GM11168 (cell line): Measurements from ENCODE around the gene MCCD1.
"Not testable (repeated sequence)": the region's sequence is repeated elsewhere in the genome, so short reads cannot be mapped to it uniquely, and the experiment has no call there.

ENCODE experiments used
- in situ Hi-C: fragments of 300-500 bp; cut with MboI; formaldehyde crosslinking; loops from one replicate; pipeline ENCODE4 v1.12.0; 2022; ENCODE audit warnings: low sequenced_read_pairs; ENCODE audit not compliant: unreplicated experiment

The MCCD1 gene, protein sequence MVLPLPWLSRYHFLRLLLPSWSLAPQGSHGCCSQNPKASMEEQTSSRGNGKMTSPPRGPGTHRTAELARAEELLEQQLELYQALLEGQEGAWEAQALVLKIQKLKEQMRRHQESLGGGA

DNA sequence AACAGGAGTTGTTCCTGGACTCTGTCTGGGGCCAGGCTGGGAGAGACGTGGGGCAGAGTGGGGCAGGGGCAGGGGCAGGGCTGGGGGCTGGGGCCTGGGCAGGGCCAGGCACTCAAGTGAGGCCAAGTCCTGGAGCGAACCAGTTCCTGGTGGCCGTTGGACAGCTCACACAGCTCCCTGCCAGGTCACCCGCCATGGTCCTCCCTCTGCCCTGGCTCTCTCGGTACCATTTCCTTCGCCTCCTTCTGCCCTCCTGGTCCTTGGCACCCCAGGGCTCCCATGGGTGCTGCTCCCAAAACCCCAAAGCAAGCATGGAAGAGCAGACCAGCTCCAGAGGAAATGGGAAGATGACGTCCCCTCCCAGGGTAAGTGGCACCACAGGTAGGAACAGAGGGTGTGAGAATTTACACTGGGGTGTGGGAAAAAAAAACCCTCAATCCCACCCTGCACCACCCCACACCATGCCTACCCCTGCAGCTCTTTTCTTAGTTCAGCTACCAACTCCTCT lies at the start of gene MCCD1:
MCCD1 (plus strand) TSS at position 142 of the 508 bp plus-strand sequence; CDS start at position 195, 53 bp downstream.
- in situ Hi-C loops: no loop called here

DNA sequence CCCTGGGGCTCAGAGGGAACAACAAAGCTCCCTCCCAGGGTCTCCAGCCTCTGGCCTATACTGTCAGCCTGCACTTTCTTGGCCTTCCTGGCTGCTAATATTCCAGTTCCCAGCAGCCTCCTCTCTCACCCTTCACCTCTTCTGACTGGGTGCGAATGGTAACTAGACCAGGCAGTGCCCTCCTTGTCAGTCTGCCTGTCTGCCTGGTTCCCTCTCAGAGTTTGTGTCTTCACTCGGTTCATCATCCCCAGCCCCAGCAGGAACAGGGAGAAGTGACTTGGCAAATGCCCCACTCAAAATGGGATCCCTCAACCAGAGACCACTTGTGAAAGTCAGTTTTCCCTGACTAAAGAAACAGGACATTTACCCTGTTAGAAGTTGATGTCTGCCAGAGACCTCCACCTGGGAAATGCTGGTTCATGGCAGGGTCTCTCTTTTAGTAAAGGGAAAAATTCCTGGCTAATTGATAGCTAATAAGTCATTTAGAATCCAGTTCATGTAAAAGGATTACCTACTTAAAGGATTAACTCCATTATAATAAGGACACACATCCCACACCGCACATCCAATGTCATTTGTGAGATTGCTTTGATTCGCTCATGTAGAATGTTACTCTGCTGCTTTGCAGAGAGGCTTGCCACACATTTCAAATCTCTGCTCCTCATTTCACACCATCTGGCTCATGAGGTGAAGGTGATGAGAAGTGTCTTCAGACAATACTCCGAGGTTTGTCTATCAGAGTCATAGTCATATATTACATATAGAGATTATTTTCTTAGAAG lies 49.4 kb upstream of the MCCD1 start:
- in situ Hi-C loops: no loop called here

DNA sequence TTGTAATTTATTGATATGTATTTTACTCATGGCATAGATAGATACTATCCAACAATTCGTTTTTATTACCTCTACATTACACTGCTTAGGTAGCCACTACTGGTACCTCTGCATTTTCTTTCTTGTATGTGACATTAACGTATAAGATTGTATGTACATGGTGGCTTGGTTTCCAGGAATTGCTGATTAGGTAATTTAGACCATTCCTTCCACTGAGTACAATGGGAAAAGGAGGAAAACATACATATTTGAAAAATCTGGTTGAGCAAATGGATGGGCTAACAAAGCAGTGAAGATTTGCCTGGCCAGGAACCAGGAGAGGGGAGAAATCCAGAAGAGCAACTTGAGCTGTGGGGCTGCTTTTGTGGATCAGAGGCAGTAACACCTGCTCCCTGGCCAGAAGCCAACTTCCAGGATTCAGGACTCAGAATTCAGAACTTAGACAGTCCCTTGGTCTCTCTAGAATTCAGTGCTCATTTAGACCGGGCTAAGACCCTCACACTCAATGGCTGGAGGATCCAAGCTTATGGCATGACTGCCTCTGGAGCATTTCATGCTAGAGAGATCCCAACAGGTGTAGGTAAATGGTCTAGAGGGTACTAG lies 48.7 kb upstream of the MCCD1 start:
- in situ Hi-C loops: no loop called here

DNA sequence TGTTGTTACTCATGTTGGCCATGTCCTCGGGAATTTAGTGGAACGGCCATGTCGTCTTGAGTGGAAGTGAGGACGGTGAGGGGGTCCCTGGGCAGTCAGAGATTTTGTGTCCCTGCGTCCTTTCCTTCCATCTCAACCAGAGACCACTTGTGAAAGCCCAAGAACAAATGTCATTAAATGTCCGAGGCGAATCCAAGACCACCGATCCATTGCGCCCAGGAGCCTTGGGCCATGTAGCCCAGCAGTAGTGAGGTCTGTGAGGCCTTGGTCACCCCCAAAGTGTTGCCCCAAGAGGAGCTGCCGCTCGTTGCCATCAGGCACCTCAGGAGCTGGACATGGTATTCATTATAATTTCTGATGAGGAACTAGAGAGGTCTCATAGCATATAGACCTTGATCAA lies 48.2 kb upstream of the MCCD1 start:
- in situ Hi-C loops: no loop called here

DNA sequence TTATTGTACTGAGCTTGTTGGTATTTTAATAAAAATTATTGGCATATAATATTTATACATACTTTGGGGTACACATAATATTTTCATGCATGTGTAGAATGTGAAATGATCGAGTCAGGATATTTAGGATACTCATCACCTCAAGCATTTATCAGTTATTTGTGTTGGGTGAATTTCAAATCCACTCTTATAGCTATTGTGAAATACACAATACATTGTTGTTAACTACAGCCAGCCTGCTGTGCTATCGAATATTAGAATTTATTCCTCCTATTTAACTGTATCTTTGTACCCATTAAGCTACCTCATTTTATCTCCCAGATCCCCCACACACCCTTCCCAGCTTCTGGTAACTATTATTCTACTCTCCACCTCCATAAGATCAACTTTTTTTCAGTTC lies 45.4 kb upstream of the MCCD1 start:
- in situ Hi-C loops: no loop called here

DNA sequence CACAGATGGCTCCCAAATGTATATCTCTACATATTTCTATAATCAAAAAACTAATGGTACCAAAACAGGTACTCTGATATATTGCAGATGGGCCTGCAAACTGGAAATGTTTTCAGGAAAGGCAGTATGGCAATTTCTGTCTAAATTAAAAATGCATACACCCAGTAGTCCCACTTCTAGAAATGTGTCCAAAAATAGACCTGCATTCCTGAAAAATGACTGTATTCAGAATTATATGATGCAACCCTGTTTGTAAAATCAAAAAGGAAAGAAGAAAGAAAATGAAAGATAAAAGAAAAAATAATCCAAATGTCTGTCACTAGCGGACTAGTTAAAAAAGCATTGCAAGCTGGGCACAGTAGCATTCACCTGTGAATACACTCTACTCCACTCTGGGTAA lies 43.7 kb upstream of the MCCD1 start:
- in situ Hi-C loops: loop anchor here (5.0 kb wide), 1 partner anchor 93 kb away; no protein-coding TSS in a partner anchor

DNA sequence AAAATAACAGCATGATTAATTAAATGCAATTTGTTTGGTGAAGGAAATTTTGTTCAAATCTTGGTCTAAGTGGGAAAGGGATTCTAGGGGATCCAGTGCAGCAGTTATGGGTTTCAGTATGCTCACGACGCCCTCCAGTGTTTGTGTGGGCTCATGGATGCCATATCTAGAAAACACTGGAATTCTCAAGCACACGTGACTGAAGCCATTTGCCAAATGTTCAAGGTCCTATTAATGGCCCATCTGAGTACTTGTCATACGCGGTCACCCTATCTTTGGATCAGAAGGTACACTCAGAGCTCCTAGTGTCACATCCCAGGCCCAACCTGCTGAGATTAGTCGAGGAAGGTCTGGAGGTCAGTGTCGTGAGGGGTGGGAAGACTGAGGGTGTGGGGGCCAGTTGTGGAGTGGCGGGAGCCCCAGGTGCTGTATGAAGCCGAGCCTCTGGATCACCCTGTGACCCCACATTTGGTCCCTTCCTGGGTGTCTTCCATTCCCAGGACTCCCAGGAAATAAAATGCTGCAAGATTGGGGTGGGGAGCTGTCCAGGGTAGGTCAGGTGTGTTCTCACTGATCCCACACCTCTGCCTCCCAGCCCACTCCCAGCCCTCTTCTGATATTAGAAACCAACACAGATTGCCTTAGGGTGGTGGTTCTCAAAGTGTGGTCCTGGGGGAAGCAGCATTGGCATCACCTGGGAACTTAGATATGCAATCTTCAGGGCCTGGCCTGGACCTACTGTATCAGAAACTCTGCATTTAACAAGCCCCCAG lies 42.5 kb upstream of the MCCD1 start:
- in situ Hi-C loops: loop anchor here (5.0 kb wide), 1 partner anchor 94 kb away; no protein-coding TSS in a partner anchor

DNA sequence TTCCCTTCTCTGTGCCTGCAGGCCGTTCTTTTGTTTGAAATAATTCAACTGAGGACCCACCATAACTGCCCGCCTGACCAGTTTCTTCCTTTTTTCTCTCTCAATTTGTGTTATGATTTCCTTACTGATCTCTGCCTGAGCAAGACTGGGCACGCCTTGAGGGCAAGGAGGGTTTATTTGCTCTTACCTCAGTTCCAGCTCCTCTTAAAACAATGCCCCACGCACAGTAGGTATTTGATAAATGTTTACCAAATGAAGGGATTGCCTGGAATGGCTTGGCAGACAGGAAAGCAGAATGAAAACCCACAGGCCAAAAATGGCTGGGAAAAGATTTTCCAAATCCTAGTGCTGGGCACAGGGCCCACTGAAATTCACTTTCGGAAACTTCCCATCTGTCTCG lies 41.1 kb upstream of the MCCD1 start:
- in situ Hi-C loops: loop anchor here (5.0 kb wide), 1 partner anchor 95 kb away; no protein-coding TSS in a partner anchor

DNA sequence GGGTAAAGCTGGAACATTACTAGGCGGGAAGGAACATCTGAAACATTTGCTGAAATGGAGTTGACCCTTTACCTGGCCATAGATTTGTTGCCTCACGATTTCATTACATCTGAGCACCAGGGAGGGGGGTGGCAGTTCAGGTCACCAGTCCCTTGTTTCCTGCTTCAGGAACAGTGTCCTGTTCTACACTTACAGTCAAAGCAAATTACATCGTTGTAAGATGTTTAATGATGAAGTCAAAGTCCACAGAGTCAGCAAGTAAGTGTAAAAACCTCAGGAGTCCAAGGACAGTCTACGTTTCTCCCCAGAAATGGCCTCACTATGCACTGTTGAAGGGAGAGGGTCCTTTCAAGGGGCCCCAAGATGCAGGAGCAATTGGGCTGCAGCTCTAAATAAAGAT lies 39.7 kb upstream of the MCCD1 start:
- in situ Hi-C loops: loop anchor here (5.0 kb wide), 1 partner anchor 97 kb away; no protein-coding TSS in a partner anchor

DNA sequence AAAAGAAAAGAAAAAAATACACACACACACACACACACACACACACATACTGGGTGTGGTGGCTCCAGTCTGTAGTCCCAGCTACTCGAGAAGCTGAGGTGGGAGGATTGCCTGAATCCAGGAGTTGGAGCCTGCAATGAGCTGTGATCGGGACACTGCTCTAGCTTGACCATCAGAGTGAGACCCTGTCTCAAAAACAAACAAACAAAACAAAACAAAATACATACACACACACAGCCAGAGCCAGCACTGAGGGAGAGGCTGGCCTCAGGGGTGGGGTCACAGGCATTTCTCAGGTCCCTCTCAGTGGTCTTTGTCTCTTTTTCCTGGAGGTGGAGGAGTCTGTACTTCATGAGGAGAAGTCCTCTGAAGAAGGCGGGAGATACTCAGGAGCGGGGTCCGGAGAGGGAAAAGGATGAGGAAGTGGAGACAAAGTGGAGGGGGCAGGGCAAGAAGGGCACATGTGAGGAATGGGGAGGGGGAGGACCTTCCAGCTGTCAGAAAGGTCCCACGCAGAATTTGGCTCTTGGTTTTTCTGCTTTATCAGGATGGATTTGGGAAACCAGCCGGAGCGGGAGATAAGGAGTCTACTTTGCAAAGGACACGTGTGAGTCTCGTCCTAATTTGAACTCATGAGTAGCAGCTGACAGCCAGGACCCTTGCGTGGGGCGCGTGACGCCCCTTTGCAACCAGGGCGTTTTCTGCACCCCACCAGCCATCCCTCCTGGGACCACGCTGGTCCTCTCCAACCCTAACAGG lies 38.5 kb upstream of the MCCD1 start:
- in situ Hi-C loops: loop anchor here (5.0 kb wide), 2 partner anchors 52 to 107 kb away; partner anchors contain the start of gene DDX39B

DNA sequence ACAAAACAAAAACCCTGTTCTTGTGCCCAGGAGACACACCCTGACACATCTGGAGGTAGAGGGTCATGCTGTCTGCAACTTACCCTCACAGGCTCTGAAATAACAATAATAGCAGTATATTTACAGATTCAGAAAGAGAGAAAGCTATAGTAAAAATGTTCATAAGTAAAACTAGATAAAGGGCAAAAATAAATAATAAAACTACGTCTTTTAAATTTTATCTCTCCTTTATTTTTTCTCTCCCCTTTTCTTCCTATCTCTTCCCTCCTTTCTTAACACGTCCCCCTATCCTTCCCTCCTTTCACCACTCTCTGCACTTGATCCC lies 35.2 kb upstream of the MCCD1 start:
- in situ Hi-C loops: loop anchor here (5.0 kb wide), 2 partner anchors 49 to 104 kb away; partner anchors contain the start of gene DDX39B

DNA sequence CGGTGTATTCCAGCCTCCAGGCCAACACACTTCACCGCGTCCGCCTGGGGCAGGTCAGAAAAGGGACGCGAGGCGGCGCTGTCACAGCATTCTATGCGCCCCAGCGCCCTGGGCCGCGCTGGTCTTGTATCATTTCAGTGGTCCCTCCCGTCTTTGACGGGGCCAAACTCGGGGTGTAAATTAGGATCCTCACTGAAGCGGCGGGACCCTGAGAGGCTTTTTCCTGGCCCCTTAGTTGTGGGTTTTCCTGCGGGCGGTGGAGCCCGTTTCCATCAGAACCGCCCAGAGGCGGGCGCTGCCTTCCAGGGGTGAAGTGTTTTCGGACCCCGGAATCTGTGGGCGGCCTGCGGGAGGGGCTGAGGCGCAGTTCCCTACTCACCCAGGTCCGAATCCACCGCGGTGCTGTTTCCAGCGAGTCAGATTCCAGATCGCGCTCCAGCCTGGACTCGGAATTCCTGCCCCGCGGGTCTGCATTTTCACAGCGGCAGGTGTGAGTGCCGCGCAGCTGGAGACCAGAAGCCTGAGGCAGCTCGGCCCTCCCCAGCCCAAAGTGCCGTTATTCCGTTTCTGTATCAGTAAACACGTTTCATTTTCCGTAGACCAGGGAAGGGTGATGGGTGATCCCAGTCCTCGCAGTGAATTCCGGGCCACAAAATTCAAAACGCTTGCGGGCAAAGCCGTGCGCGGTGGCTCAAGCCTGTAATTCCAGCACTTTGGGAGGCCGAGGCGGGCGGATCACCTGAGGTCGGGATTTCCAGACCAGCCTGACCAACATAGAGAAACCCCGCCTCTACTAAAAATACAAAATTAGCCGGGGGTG lies 34.7 kb upstream of the MCCD1 start:
- in situ Hi-C loops: loop anchor here (5.0 kb wide), 2 partner anchors 48 to 103 kb away; partner anchors contain the start of gene DDX39B

DNA sequence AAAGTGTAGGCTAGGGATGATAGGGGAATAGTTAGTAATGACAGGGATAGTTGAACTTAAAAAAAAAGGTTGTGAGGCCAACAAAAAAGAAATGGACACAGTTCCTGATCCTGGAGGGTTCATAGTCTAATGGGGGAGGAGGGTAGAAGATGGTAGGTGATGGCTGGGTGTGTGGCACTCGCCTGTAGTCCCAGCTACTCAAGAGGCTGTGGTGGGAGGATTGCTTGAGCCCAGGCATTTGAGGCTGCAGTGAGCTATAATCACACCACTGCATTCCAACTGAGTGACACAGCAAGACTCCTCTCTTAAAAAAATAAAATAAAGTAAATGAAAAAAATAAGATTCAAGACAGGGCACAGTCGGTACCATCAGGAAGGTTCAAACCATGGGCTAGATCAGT lies 33.2 kb upstream of the MCCD1 start:
- in situ Hi-C loops: no loop called here

DNA sequence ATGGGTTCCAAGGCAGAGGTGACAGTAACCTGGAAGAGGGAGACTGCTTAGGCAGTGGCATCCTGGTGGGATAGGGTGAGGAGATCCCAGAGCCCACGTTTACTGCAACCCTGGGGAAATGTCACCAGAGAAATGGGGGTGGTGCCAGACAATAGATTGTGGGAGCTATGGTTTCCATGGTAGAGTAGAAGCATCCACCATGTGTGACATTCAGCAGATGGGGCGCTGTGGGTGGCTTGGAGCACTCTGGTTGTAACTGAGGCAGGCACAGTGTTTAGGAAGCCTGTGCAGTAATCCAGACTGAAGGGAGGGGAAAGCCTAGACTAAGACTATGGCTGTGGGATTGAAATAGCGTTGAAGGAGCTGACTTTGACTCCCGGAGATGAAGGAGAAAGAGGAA lies 31.9 kb upstream of the MCCD1 start:
- in situ Hi-C loops: not testable (repeated sequence)

DNA sequence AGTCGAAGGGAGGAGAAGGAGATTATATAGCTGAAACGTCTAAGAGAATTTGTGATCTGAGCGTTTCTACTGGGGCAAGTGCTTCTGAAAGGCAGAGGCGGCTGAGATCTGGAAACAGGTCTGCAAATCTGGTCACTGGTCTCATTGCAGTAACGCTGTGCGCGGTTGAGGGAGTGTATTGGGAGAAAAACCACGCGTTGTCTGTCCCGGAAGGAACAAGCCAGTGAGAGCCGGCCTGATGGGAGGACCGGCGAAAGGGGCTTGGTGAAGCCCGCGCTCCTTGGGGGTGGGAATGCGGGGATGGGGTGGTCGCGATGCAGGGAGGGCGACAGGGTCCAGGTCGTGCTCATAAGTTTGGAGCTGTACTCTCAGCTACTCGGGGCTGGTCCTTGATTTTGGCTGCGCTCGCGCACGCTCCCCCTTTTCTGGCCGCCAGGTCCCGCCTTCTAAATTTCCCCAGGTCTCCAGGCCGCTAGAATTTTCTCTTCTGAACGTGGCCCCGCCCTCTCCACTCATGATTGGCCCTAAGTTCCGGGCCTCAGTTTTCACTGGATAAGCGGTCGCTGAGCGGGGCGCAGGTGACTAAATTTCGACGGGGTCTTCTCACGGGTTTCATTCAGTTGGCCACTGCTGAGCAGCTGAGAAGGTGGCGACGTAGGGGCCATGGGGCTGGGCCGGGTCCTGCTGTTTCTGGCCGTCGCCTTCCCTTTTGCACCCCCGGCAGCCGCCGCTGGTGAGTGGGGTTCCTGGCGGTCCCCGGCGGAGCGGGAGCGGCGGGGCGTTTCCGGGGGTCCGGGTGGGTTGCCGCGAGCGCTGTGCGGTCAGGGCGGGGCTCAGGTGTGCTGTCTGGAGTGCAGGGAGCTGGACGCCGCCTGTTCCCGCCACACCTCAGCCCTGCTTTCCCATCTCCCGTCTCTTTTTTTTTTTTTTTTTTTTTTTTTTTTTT lies 31.0 kb upstream of the MCCD1 start, which contains the start of gene MICB:
MICB (plus strand) TSS at position 615 of the 946 bp plus-strand sequence; CDS start at position 664, 49 bp downstream.
- in situ Hi-C loops: no loop called here

DNA sequence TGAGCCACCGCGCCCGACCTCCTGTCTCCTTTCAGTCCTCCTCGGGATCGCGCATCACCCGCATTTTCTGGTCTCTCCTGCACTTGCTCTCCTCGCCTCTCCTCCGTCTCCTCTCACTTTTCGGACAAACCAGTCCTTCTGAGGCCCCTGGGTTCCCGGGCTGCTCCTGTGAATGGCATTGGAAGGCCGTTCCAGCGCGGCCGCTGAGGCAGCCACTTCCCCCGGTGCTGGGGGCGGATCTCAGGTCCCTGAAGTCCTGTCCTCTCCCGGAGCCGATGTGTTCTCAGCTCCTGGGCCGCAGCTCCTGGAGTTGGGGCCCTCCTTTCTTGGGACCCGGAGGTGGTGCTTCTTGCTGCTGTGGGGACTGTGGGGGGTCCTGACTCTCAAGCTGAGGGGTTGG lies 30.0 kb upstream of the MCCD1 start:
- in situ Hi-C loops: no loop called here

DNA sequence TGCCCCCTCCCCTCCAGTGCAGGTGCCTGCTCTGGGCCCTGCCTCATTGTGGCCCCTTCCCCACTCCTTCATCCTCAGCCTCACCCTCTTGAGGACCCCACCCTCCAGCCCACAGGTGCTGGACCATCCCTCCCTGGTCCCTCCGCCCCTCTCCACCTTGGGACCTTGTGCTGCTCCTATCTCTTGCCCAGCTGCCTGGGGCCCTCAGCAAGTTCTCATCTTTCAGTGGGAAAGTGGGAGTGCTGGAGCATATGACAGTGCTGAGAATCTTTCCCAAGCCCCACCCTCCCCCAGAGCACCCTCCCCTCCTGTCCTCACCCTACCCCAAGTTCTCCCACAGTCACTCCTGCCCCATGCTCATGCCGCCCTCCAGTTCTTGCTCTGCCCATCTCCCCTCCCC lies 29.1 kb upstream of the MCCD1 start:
- in situ Hi-C loops: not testable (repeated sequence)

DNA sequence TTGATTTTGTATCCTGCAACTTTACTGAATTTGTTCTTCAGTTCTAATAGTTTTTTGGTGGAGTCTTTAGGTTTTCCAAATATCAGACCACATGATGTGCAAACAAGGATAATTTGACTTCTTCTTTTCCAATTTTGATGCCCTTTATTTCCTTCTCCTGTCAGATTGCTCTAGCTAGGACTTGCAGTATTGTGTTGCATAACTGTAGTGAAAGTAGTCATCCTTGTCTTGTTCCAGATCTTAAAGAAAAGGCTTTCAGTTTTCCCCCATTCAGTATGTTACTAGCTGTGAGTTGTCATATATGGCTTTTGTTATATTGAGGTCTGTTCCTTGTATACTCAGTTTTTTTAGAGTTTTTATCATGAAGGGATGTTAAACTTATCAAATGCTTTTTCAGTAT lies 26.2 kb upstream of the MCCD1 start:
- in situ Hi-C loops: no loop called here
